ENCODE measurements around the gene BCCIP. TPM values are rescaled to one million over a fixed set of nuclear protein-coding genes. Genes with fewer than 3 reads are reported as not detected.

The BCCIP gene
- 38.1 TPM for total RNA-seq

DNA sequence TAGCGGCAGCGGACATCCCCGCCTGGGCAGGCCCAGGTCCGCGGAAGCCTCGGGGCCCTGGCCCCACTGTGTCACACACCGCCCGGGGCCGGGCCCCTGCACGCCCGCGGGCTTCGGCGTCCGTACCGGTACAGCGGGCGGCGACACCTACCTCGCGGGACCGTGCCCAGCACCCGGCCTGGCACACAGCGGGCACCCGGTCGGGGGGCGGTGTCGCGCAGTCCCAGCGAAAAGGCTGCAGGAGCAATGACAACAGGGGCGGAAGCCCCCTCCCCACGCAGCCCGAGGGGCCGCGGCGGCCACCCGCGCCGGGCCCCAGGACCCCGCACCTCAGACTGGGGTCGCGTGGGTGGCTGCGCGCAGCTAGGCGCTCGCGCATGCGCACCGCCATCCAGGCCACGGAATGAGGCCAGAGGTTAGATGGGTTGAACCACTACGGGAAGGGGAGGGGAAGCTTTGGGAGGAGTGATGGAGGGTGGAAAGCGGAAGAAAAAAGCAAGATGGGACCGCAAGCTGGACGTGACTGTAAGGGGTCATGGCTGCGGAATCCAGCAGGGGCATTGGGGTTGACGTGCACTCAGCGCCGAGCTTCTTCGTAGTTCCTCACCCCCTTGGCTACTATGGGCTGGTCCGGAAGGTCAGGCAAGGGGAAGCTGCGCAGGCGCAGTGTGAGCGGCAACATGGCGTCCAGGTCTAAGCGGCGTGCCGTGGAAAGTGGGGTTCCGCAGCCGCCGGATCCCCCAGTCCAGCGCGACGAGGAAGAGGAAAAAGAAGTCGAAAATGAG, at the start of gene BCCIP, which contains the start of gene UROS:
Gene BCCIP (plus strand): TSS at position 669 of the 785 bp plus-strand sequence. CDS start 12 bp downstream, at position 681.
Gene UROS (minus strand): TSS at position 381 of the 785 bp plus-strand sequence. CDS start 6,759 bp downstream, outside the sequence.

GRCh38 chr10:125775491-125776106, 47.7 kb upstream of the BCCIP start, which contains the start of gene MMP21:
TSS of gene MMP21 (minus strand) at chr10:125775821. CDS start at chr10:125775821, 0 bp downstream.

DNA sequence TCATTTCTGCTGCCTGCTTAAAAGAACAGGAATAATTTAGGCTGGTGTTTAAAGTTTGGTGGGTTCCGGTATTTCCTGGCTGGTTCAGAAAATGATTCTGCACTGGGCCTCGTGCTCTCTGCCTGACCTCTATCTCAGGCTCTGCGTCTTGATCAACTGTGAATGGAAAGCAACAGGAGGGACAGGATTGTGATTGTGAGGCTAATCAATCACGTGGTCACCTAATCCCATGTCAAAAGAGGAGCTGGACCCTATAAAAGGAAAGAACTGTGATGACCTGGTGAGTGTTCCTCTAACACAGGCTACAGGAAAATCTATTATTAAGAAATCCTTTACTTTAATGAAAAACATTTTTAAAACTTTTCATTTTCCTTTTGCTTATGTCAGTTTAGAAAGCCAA, 57.8 kb downstream of the BCCIP start, which contains the start of gene DHX32:
Gene DHX32 (minus strand): TSS at position 101 of the 400 bp plus-strand sequence. CDS start 468 bp downstream, outside the sequence.

Small RNA genes lying within 50 kb of the gene (small RNA-seq; reads per million reads assigned to genes)
- not detected for gene MIR4484
- not detected for gene RF00017

Other genes starting within 250 kb of the BCCIP start
- not detected for gene TEX36, start 140.4 kb upstream of the BCCIP start, total RNA-seq
- gene EDRF1, start 103.8 kb upstream of the BCCIP start, total RNA-seq, result 44.1 TPM
- gene MMP21, start 47.7 kb upstream of the BCCIP start, total RNA-seq, result 0.46 TPM
- gene UROS, start 288 bp upstream of the BCCIP start, total RNA-seq, result 82.1 TPM
- 20.5 TPM for gene DHX32, start 57.7 kb downstream of the BCCIP start, total RNA-seq
- 11.3 TPM for gene FANK1, start 73.0 kb downstream of the BCCIP start, total RNA-seq